H9 (cell line): ENCODE data around the gene FRRS1L. TPM values are rescaled to one million over a fixed set of nuclear protein-coding genes. Genes with fewer than 3 reads are reported as not detected.

Experiments used
- DNase-seq: peaks from one replicate; pipeline ENCODE4 v3.0.0-alpha.2; 2017
- H2AFZ ChIP-seq: one replicate; pipeline ENCODE4 v1.6.1; 2013; ENCODE audit warnings: mild to moderate bottlenecking, low read length, control low read depth, moderate library complexity
- H2AK5ac ChIP-seq: 2 replicates; pipeline ENCODE4 v1.6.1; 2013; ENCODE audit warnings: low read length, control low read depth, mixed read lengths; ENCODE audit not compliant: insufficient read length
- H2BK120ac ChIP-seq: one replicate; pipeline ENCODE4 v1.6.1; 2013; ENCODE audit warnings: low read depth, mild to moderate bottlenecking, low read length, control low read depth, inconsistent platforms; ENCODE audit not compliant: poor library complexity, severe bottlenecking
- H2BK12ac ChIP-seq: 2 replicates; pipeline ENCODE4 v1.6.1; 2013; ENCODE audit warnings: low read length, control low read depth, mixed read lengths, low read depth; ENCODE audit not compliant: insufficient read length
- H2BK15ac ChIP-seq: 2 replicates; pipeline ENCODE4 v1.6.1; 2013; ENCODE audit warnings: low read depth, low read length, control low read depth
- H2BK20ac ChIP-seq: one replicate; pipeline ENCODE4 v1.6.1; 2013; ENCODE audit warnings: low read depth, mild to moderate bottlenecking, low read length, control low read depth, inconsistent platforms; ENCODE audit not compliant: poor library complexity, severe bottlenecking
- H2BK5ac ChIP-seq: 2 replicates; pipeline ENCODE4 v1.6.1; 2013; ENCODE audit warnings: low read length, control low read depth, mixed read lengths; ENCODE audit not compliant: insufficient read length
- H3K14ac ChIP-seq: 2 replicates; pipeline ENCODE4 v1.6.1; 2013; ENCODE audit warnings: low read length, control low read depth; ENCODE audit not compliant: insufficient read depth
- H3K18ac ChIP-seq: 2 replicates; pipeline ENCODE4 v1.6.1; 2013; ENCODE audit warnings: low read depth, mild to moderate bottlenecking, mixed read lengths, low read length, control low read depth; ENCODE audit not compliant: insufficient read length
- H3K23ac ChIP-seq: 2 replicates; pipeline ENCODE4 v1.6.1; 2013; ENCODE audit warnings: low read length, control low read depth, mixed read lengths, low read depth; ENCODE audit not compliant: insufficient read length
- H3K23me2 ChIP-seq: 2 replicates; pipeline ENCODE4 v1.6.1; 2013; ENCODE audit warnings: low read depth, mild to moderate bottlenecking, mixed read lengths, low read length, control low read depth; ENCODE audit not compliant: insufficient read length, poor library complexity, severe bottlenecking
- H3K27ac ChIP-seq: 2 replicates; pipeline ENCODE4 v1.5.1; 2013; ENCODE audit warnings: low read length, control low read depth, mixed read lengths, low read depth; ENCODE audit not compliant: insufficient read length
- H3K27me3 ChIP-seq: 2 replicates; pipeline ENCODE4 v1.6.1; 2013; ENCODE audit warnings: low read length, control low read depth, inconsistent platforms; ENCODE audit not compliant: insufficient read depth
- H3K4ac ChIP-seq: 2 replicates; pipeline ENCODE4 v1.6.1; 2013; ENCODE audit warnings: low read depth, mild to moderate bottlenecking, control low read depth, inconsistent platforms, low read length, moderate library complexity
- H3K4me1 ChIP-seq: 2 replicates; pipeline ENCODE4 v1.6.1; 2013; ENCODE audit warnings: low read length, control low read depth, inconsistent platforms; ENCODE audit not compliant: insufficient read depth
- H3K4me2 ChIP-seq: 2 replicates; pipeline ENCODE4 v1.6.1; 2013; ENCODE audit warnings: low read length, control low read depth, mixed read lengths; ENCODE audit not compliant: insufficient read length, insufficient read depth
- H3K56ac ChIP-seq: 2 replicates; pipeline ENCODE4 v1.6.1; 2013; ENCODE audit warnings: low read depth, mild to moderate bottlenecking, mixed read lengths, low read length, control low read depth; ENCODE audit not compliant: insufficient read length
- H3K79me1 ChIP-seq: 2 replicates; pipeline ENCODE4 v1.6.1; 2013; ENCODE audit warnings: low read depth, mild to moderate bottlenecking, moderate library complexity, low read length, control low read depth, inconsistent platforms; ENCODE audit not compliant: insufficient read depth, poor library complexity, severe bottlenecking
- H3K79me2 ChIP-seq: 2 replicates; pipeline ENCODE4 v1.6.1; 2013; ENCODE audit warnings: low read length, control low read depth, inconsistent platforms; ENCODE audit not compliant: insufficient read depth
- H3K9ac ChIP-seq: 2 replicates; pipeline ENCODE4 v1.6.1; 2013; ENCODE audit warnings: low read length, control low read depth, mixed read lengths; ENCODE audit not compliant: insufficient read length; ENCODE audit errors: extremely low read depth
- H3K9me3 ChIP-seq: one replicate; pipeline ENCODE4 v1.6.1; 2013; ENCODE audit warnings: low read depth, low read length, inconsistent platforms; ENCODE audit not compliant: control insufficient read depth
- H3T11ph ChIP-seq: one replicate; pipeline ENCODE4 v1.6.1; 2013; ENCODE audit warnings: mild to moderate bottlenecking, low read length, control low read depth, inconsistent platforms
- H4K20me1 ChIP-seq: one replicate; pipeline ENCODE4 v1.6.1; 2013; ENCODE audit not compliant: control insufficient read depth, insufficient read length, insufficient read depth
- H4K5ac ChIP-seq: 2 replicates; pipeline ENCODE4 v1.6.1; 2013; ENCODE audit warnings: low read depth, mild to moderate bottlenecking, mixed read lengths, low read length, control low read depth; ENCODE audit not compliant: insufficient read length
- H4K8ac ChIP-seq: replicated peaks from 2 replicates; pipeline ENCODE4 v1.6.1; 2013; ENCODE audit warnings: low read length, control low read depth, mixed read lengths, low read depth; ENCODE audit not compliant: insufficient read length
- H4K91ac ChIP-seq: 2 replicates; pipeline ENCODE4 v1.6.1; 2013; ENCODE audit warnings: low read depth, mild to moderate bottlenecking, moderate library complexity, mixed read lengths, low read length, control low read depth; ENCODE audit not compliant: insufficient read length
- H3K27ac Mint-ChIP-seq, 3 experiments: 2 replicates in 2 of 3; 3 replicates in 1 of 3; pipeline ENCODE4 v1.8.0; 2020 to 2021; ENCODE audit warnings: mixed read lengths in 3 of 3, mild to moderate bottlenecking in 1 of 3, moderate library complexity in 1 of 3
- H3K27me3 Mint-ChIP-seq: 2 replicates; pipeline ENCODE4 v1.8.0; 2021; ENCODE audit warnings: low read depth, mild to moderate bottlenecking, moderate library complexity, mixed read lengths
- H3K36me3 Mint-ChIP-seq, 3 experiments: 2 replicates in 2 of 3; 3 replicates in 1 of 3; pipeline ENCODE4 v1.8.0; 2020 to 2021; ENCODE audit warnings: low read depth in 3 of 3, mixed read lengths in 3 of 3; ENCODE audit not compliant: insufficient read depth in 1 of 3
- H3K4me1 Mint-ChIP-seq, 2 experiments: 2 replicates each; pipeline ENCODE4 v1.8.0; 2020; ENCODE audit warnings: mixed read lengths in 2 of 2
- H3K4me3 Mint-ChIP-seq, 2 experiments: 2 replicates in 1 of 2; 3 replicates in 1 of 2; pipeline ENCODE4 v1.8.0; 2020 to 2021; ENCODE audit warnings: mild to moderate bottlenecking in 2 of 2, mixed read lengths in 2 of 2, moderate library complexity in 1 of 2
- H3K9me3 Mint-ChIP-seq, 2 experiments: 2 replicates in 1 of 2; 3 replicates in 1 of 2; pipeline ENCODE4 v1.8.0; 2020; ENCODE audit warnings: mild to moderate bottlenecking in 2 of 2, mixed read lengths in 2 of 2, moderate library complexity in 1 of 2
- WGBS: extraction: QIAGEN DNeasy Blood & Tissue Kit; methylation state at CpG from one replicate; pipeline ENCODE4 v1.1.7; 2013; ENCODE audit warnings: missing lambda C conversion rate, low lambda C conversion rate, mixed read lengths; ENCODE audit not compliant: insufficient read length; ENCODE audit errors: extremely low coverage; 5-methylcytosine and 5-hydroxymethylcytosine counted together
- total RNA-seq: library from RNA; stranded (reverse); gene quantifications from 2 replicates; pipeline ENCODE4 v1.2.1, GENCODE V29; 2021
- TF ChIP-seq, protein P1 (sequence below): fragments of 200-600 bp; sonication (generic); conservative IDR thresholded peaks from 3 replicates; pipeline ENCODE4 v1.8.0; 2021; ENCODE audit warnings: antibody characterized with exemption, mild to moderate bottlenecking

FRRS1L gene
- total RNA-seq, 1 experiment from 2014 or later = 3.3 TPM

DNA sequence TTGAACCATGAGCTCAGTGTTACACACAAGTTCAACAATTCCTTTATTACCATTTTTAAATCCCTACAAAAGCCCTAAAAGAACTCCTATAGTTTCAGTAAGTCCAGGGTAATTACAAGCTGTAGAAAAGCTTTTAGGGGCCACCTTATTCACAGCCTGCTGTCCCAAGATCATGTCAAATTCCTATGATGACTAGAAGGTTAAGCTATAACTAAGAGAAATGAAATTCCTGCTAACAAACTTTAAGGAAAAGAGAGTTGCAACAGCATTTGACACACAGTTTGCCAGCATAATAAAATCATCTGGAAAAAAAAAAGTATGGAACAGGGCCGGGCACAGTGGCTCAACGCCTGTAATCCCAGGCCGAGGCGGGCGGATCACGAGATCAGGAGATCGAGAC is 78.8 kb downstream of the FRRS1L start:
- Mint-ChIP-seq H3K4me1 (no peaks in the 10 kb centered on the region), H3K4me3 (no peak overlapping the region), H3K27ac (no peak overlapping the region), H3K9me3 (no peaks in the 10 kb centered on the region), H3K27me3 (no peaks in the 10 kb centered on the region), H3K36me3 (peaks cover 14 to 72% (median 65%) of the 10 kb centered on the region in 3 experiments; a peak in 6 of 7 replicates)
- no peaks in the 10 kb centered on the region for H3K9me3 ChIP-seq
- H2BK15ac ChIP-seq = no peak overlapping the region
- peaks cover 3% of the 10 kb centered on the region for H3K79me1 ChIP-seq
- no peak overlapping the region for H3K4ac ChIP-seq
- no peak overlapping the region for H2AFZ ChIP-seq
- H3K4me1 ChIP-seq = no peaks in the 10 kb centered on the region
- no peak overlapping the region for H3K18ac ChIP-seq
- DNase-seq = no peak
- H3K27ac ChIP-seq = no peak overlapping the region
- H2AK5ac ChIP-seq = no peak overlapping the region
- H4K5ac ChIP-seq = no peak overlapping the region
- H3K27me3 ChIP-seq = no peaks in the 10 kb centered on the region
- H4K8ac ChIP-seq = no peak overlapping the region
- H4K20me1 ChIP-seq = peaks cover 5% of the 10 kb centered on the region
- TF ChIP-seq, protein P1, sequence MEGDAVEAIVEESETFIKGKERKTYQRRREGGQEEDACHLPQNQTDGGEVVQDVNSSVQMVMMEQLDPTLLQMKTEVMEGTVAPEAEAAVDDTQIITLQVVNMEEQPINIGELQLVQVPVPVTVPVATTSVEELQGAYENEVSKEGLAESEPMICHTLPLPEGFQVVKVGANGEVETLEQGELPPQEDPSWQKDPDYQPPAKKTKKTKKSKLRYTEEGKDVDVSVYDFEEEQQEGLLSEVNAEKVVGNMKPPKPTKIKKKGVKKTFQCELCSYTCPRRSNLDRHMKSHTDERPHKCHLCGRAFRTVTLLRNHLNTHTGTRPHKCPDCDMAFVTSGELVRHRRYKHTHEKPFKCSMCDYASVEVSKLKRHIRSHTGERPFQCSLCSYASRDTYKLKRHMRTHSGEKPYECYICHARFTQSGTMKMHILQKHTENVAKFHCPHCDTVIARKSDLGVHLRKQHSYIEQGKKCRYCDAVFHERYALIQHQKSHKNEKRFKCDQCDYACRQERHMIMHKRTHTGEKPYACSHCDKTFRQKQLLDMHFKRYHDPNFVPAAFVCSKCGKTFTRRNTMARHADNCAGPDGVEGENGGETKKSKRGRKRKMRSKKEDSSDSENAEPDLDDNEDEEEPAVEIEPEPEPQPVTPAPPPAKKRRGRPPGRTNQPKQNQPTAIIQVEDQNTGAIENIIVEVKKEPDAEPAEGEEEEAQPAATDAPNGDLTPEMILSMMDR = no peak
- no peak overlapping the region for H2BK120ac ChIP-seq
- H2BK12ac ChIP-seq = no peak overlapping the region
- no peak overlapping the region for H3K14ac ChIP-seq
- H3K23me2 ChIP-seq = no peaks in the 10 kb centered on the region
- WGBS = no CpG with 5 or more reads among the region's 7 CpGs
- no peaks in the 10 kb centered on the region for H3K79me2 ChIP-seq
- H3K56ac ChIP-seq = no peak overlapping the region
- no peak overlapping the region for H2BK20ac ChIP-seq
- H3K9ac ChIP-seq = no peak overlapping the region
- H3K4me2 ChIP-seq = no peak overlapping the region
- H3K23ac ChIP-seq = no peak overlapping the region
- no peak overlapping the region for H2BK5ac ChIP-seq
- no peak overlapping the region for H4K91ac ChIP-seq
- H3T11ph ChIP-seq = no peak overlapping the region
